GM21619 (cell line): ENCODE measurements around the gene UACA.
"Not testable (repeated sequence)": the region's sequence is repeated elsewhere in the genome, so short reads cannot be mapped to it uniquely, and the experiment has no call there.

Experiments used
- ATAC-seq: cut with Tn5 transposase; IDR thresholded peaks from one replicate; pipeline ENCODE4 v1.9.1; 2021; ENCODE audit not compliant: unreplicated experiment

The UACA gene

GRCh38 chr15:70628549-70628896 is 134.8 kb downstream of the UACA start:
- no peak for ATAC-seq

GRCh38 chr15:70627734-70628548 is 135.4 kb downstream of the UACA start:
- ATAC-seq, result no peak

GRCh38 chr15:70627322-70627721 is 136.0 kb downstream of the UACA start:
- no peak for ATAC-seq

DNA sequence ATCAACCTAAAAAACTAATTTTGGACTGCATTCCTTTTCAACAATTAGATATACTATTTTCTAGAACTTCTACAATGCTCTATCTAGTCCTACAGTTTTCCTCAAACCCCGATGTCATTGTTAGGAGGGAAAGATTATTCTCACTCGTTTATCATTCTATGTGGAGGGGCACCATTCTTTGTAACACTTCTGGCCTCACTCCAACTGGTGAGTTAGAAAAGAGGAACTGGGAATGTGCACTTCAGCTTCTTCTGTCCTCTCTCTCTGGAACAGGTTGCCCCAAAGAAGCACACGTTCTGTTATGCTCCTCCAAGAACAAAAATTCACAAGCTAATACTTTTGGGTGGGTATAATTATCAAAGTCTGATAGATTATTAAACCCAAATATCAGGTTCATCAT is 137.9 kb downstream of the UACA start:
- no peak for ATAC-seq

- no peak for ATAC-seq
Measured at GRCh38 chr15:70625011-70625410, 138.3 kb downstream of the UACA start.

GRCh38 chr15:70618929-70619328 is 144.4 kb downstream of the UACA start:
- no peak for ATAC-seq

- no peak for ATAC-seq
Measured at GRCh38 chr15:70617911-70618287, 145.5 kb downstream of the UACA start.

DNA sequence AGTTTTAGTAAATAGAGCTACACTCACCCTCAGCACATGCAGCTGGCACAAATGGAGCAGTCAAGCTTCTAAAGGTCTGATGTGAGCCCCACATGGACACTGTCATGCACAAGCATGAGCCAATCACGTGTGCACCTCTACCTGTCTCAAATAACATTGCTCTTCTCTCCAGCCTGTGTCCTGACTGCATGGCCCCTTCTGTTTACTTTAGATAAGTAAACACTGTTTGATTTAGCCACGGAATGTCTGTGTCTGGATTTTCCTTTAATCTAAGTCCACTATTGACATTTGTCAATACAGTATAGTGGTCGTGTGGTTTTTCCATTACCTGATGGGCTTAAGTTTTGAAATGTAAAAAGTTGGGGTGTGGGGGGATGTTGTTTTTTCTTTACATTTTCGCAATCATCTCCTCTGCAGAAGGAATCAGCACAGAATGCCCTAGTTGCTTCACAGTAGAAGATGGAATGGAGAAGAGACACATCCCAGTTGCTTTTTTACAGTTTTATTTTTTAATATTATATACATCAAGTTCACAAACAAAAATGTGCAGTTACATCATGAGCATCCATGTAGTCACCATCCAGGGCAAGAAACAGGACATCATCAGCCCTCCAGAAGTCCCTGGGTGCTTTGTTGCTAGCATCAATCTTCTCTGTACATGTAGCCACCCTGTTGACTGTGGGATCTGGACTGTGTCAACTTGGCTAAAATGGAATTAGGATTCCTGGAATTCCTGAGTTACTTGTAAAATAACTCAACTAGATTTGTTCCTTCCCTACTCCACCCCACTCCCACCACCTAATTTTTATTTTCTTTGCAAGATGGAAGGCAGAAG is 146.1 kb downstream of the UACA start:
- no peak for ATAC-seq

DNA sequence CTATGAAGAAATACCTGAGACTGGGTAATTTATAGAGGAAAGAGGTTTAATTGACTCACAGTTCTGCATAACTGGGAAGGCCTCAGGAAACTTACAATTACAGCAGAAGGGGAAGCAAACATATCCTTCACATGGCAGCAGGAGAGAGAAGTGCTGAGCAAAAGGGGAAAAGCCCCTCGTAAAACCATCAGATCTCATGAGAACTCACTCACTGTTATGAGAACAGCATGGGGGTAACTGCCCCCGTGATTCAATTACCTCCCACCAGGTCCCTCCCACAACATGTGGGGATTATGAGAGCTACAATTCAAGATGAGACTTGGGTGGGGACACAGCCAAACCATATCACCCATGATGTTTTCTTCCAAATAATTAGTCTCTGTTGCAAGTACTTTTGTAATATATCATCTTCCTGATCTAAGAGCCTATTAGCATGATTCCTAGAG is 147.0 kb downstream of the UACA start:
- not testable (repeated sequence) for ATAC-seq

- ATAC-seq, result no peak
Measured at GRCh38 chr15:70615435-70616310, 147.7 kb downstream of the UACA start.

DNA sequence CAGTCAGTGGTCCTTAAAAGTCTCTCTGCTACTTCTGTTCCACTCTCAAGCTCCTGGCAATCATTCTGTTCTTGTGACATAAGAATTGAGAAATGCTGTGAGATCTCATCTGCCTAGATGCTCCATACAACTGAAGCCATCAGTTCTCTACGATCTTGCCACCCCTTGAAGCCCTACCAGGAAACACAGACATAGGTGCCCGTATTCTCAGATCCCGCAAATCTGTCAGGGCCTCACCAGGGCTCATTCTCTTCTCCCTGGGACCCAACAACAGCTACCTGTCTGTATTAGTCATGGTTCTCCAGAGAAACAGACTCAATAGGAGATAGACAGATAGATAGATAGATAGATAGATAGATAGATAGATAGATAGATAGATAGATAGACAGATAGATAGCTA is 149.1 kb downstream of the UACA start:
- no peak for ATAC-seq

DNA sequence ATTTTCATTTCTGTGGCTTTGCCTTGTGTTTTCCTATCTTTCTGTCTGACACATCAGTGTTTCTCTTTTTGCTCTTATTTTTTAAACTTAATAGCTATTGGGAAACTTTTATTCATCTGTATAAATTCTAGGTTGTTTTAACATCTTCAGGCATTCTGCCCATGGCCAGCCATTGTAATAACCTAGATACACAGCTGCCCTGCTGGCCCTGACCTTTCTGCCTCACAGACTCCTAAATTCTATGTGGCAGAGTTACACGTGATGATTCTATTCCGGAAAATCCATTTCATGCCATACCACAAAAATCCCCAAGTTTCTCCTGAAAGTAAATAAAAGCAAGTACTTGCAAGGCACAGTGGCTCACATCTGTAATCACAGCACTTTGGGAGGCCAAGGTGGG is 150.1 kb downstream of the UACA start:
- ATAC-seq, result no peak

GRCh38 chr15:70611286-70611685 is 152.1 kb downstream of the UACA start:
- ATAC-seq, result no peak

DNA sequence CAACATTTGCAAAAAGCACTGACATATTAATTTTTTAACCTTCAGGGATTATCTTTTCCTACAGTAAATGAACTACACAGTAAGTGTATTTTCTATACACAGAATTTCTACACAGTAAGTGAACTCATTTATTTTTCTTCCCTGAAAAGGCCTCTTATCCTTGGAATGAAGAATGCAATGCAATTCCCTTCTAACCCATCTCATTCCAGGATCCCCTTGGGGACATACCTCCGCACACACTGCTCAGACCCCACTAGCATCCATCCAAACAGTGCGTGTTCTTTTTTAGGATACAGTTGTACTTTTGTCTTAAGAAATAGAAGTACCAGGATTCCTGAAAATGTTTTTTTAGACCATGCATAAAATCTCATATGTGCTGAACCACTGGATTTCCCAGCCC is 152.8 kb downstream of the UACA start:
- no peak for ATAC-seq

GRCh38 chr15:70609889-70610288 is 153.5 kb downstream of the UACA start:
- ATAC-seq, result no peak

GRCh38 chr15:70608144-70608543 is 155.2 kb downstream of the UACA start:
- no peak for ATAC-seq

- no peak for ATAC-seq
Measured at GRCh38 chr15:70605606-70606410, 157.6 kb downstream of the UACA start.

GRCh38 chr15:70604666-70605315 is 158.6 kb downstream of the UACA start:
- no peak for ATAC-seq
